A549 (cell line): Measurements from ENCODE around the gene INTS14. TPM values are rescaled to one million over a fixed set of nuclear protein-coding genes. Genes with fewer than 3 reads are reported as not detected.

Experiments used
- ATAC-seq, 2 experiments: fragments of 200-7000 bp in 1 of 2; fragments of >200 bp in 1 of 2; cut with Nextera tagmentation in 1 of 2; cut with Tn5 transposase in 1 of 2; 3 replicates each; pipeline versions ENCODE4 v1.8.0 to v1.9.1; 2018 to 2020; ENCODE audit warnings: mild to moderate bottlenecking in 1 of 2, moderate library complexity in 1 of 2
- CTCF ChIA-PET: fragments of 300-600 bp; sonication (Branson Sonifier 250); formaldehyde crosslinking; extraction: SDS; loops from one replicate; lab custom pipeline; 2021; ENCODE audit warnings: antibody characterized with exemption, inconsistent platforms; lab: Yijun Ruan, JAX
- POLR2A ChIA-PET: fragments of 350-600 bp; formaldehyde crosslinking; extraction: SDS; loops from one replicate; lab custom pipeline; 2021; ENCODE audit warnings: antibody characterized with exemption, inconsistent platforms; lab: Yijun Ruan, JAX
- DNase-seq, 2 experiments: peaks; one replicate each; pipeline versions ENCODE4 v3.0.0 to v3.0.0-alpha.2; 2011 to 2016; ENCODE audit warnings: low read depth in 1 of 2, low spot score in 1 of 2
- FAIRE-seq: peaks from 2 replicates; lab custom pipeline; 2011; peaks lifted over from hg19 to GRCh38; lab: Jason Lieb, UNC
- H3K27ac ChIP-seq, 2 experiments: fragments of >200 bp; sonication (Bioruptor Twin); formaldehyde crosslinking; 3 replicates each; pipeline ENCODE4 v1.5.1; 2016 to 2017
- H3K4me1 ChIP-seq: fragments of >200 bp; sonication (Bioruptor Twin); formaldehyde crosslinking; 3 replicates; pipeline ENCODE4 v1.6.1; 2016
- H3K4me2 ChIP-seq: fragments of >200 bp; sonication (Bioruptor Twin); formaldehyde crosslinking; 3 replicates; pipeline ENCODE4 v1.6.1; 2016
- H3K4me3 ChIP-seq: fragments of >200 bp; sonication (Bioruptor Twin); formaldehyde crosslinking; 3 replicates; pipeline ENCODE4 v1.5.1; 2016
- H3K9me3 ChIP-seq: fragments of >200 bp; sonication (Bioruptor Twin); formaldehyde crosslinking; 3 replicates; pipeline ENCODE4 v1.6.1; 2016
- BHLHE40 ChIP-seq: IDR thresholded peaks from 2 replicates; pipeline ENCODE4 v1.6.1; 2012; ENCODE audit warnings: low read depth, low read length, inconsistent platforms
- CBX8 ChIP-seq: fragments of 200-600 bp; sonication (generic); IDR thresholded peaks from 2 replicates; pipeline ENCODE4 v1.6.1; 2016
- CEBPB ChIP-seq, 2 experiments: fragments of >200 bp in 1 of 2; sonication (Bioruptor Twin) in 1 of 2; formaldehyde crosslinking in 1 of 2; IDR thresholded peaks; 2 replicates each; pipeline ENCODE4 v1.6.1; 2012 to 2016
- CHD2 ChIP-seq: fragments of 150-350 bp; IDR thresholded peaks from 2 replicates; pipeline ENCODE4 v1.6.1; 2014; ENCODE audit warnings: low read length; ENCODE audit not compliant: partially characterized antibody
- CTCF ChIP-seq: fragments of >200 bp; sonication (Bioruptor Twin); formaldehyde crosslinking; IDR thresholded peaks from 3 replicates; pipeline ENCODE4 v1.5.1; 2016
- EHMT2 ChIP-seq: fragments of 200-600 bp; sonication (generic); IDR thresholded peaks from 2 replicates; pipeline ENCODE4 v1.6.1; 2016; ENCODE audit warnings: antibody characterized with exemption, low read depth, mild to moderate bottlenecking, moderate library complexity
- ESRRA ChIP-seq: fragments of 150-350 bp; IDR thresholded peaks from 2 replicates; pipeline ENCODE4 v1.6.1; 2014; ENCODE audit warnings: mild to moderate bottlenecking, low read length, borderline replicate concordance
- FOXS1 ChIP-seq: fragments of 250-450 bp; sonication (Bioruptor Pico); IDR thresholded peaks from 2 replicates; pipeline ENCODE4 v1.5.0; 2020; ENCODE audit warnings: mild to moderate bottlenecking, moderate library complexity
- GATA3 ChIP-seq: IDR thresholded peaks from 2 replicates; pipeline ENCODE4 v1.6.1; 2012; ENCODE audit warnings: borderline replicate concordance
- HOXA7 ChIP-seq: fragments of 250-450 bp; sonication (Bioruptor Pico); IDR thresholded peaks from 2 replicates; pipeline ENCODE4 v1.5.0; 2020; ENCODE audit warnings: mild to moderate bottlenecking, moderate library complexity
- MAX ChIP-seq: IDR thresholded peaks from 2 replicates; pipeline ENCODE4 v1.6.1; 2012
- MAZ ChIP-seq: fragments of 150-350 bp; IDR thresholded peaks from 2 replicates; pipeline ENCODE4 v1.6.1; 2014; ENCODE audit warnings: antibody characterized with exemption, low read depth, low read length, borderline replicate concordance
- NFE2L2 ChIP-seq: fragments of 150-350 bp; conservative IDR thresholded peaks from 2 replicates; pipeline ENCODE4 v1.6.1; 2014; ENCODE audit warnings: low read length
- PHF8 ChIP-seq: fragments of 200-600 bp; sonication (generic); IDR thresholded peaks from 2 replicates; pipeline ENCODE4 v1.6.1; 2016; ENCODE audit warnings: low read depth, mild to moderate bottlenecking, antibody characterized with exemption, moderate library complexity, borderline replicate concordance
- POLR2AphosphoS2 ChIP-seq: conservative IDR thresholded peaks from 2 replicates; pipeline ENCODE4 v1.6.1; 2012; ENCODE audit warnings: low read length, improper control_type of control experiment, inconsistent platforms
- RAD21 ChIP-seq, 2 experiments: fragments of >200 bp in 1 of 2; sonication (Bioruptor Twin) in 1 of 2; formaldehyde crosslinking in 1 of 2; IDR thresholded peaks in 1 of 2; conservative IDR thresholded peaks in 1 of 2; 2 replicates in 1 of 2; 3 replicates in 1 of 2; pipeline ENCODE4 v1.6.1; 2012 to 2018; ENCODE audit warnings: inconsistent platforms in 1 of 2
- REST ChIP-seq: fragments of 200-600 bp; sonication (generic); IDR thresholded peaks from 2 replicates; pipeline ENCODE4 v1.6.1; 2016; ENCODE audit warnings: antibody characterized with exemption, mild to moderate bottlenecking, moderate library complexity
- RFX5 ChIP-seq: fragments of 450-650 bp; IDR thresholded peaks from 2 replicates; pipeline ENCODE4 v1.7.1; 2014; ENCODE audit warnings: antibody characterized with exemption, mild to moderate bottlenecking, moderate library complexity
- RNF2 ChIP-seq: fragments of 200-600 bp; sonication (generic); IDR thresholded peaks from 2 replicates; pipeline ENCODE4 v1.6.1; 2016; ENCODE audit warnings: low read depth, mild to moderate bottlenecking, antibody characterized with exemption, moderate library complexity, borderline replicate concordance
- SMC3 ChIP-seq: fragments of >200 bp; sonication (Bioruptor Twin); formaldehyde crosslinking; IDR thresholded peaks from 3 replicates; pipeline ENCODE4 v1.6.1; 2018; ENCODE audit warnings: inconsistent platforms
- SREBF2 ChIP-seq: fragments of 450-650 bp; IDR thresholded peaks from 2 replicates; pipeline ENCODE4 v1.6.1; 2014; ENCODE audit warnings: mild to moderate bottlenecking, moderate library complexity
- TFCP2L1 ChIP-seq: fragments of 250-450 bp; sonication (Bioruptor Pico); IDR thresholded peaks from 2 replicates; pipeline ENCODE4 v1.5.0; 2021; ENCODE audit warnings: mild to moderate bottlenecking
- TP53 ChIP-seq: fragments of 250-450 bp; sonication (Bioruptor Pico); IDR thresholded peaks from 2 replicates; pipeline ENCODE4 v1.5.0; 2021; ENCODE audit warnings: mild to moderate bottlenecking, moderate library complexity
- ZC3H11A ChIP-seq: fragments of 450-650 bp; IDR thresholded peaks from 2 replicates; pipeline ENCODE4 v1.6.1; 2014; ENCODE audit warnings: antibody characterized with exemption, mild to moderate bottlenecking
- ZSCAN20 ChIP-seq: fragments of 250-450 bp; sonication (Bioruptor Pico); IDR thresholded peaks from 2 replicates; pipeline ENCODE4 v1.8.0; 2022; ENCODE audit warnings: mild to moderate bottlenecking, moderate library complexity
- WGBS: methylation state at CpG from one replicate; pipeline ENCODE4 v1.1.6; 2017; ENCODE audit errors: missing lambda C conversion rate; 5-methylcytosine and 5-hydroxymethylcytosine counted together
- polyA plus RNA-seq, 4 experiments: library from polyadenylated mRNA; depleted of rRNA in 3 of 4; stranded (reverse); fragments of >200 nt; fragmentation: RNase III in 1 of 4; extraction: RNeasy Plus Mini Kit Qiagen cat#74134 plus additional on column Dnase treatment in 1 of 4; gene quantifications; 2 replicates in 3 of 4; 3 replicates in 1 of 4; pipeline ENCODE4 v1.2.3, GENCODE V29; 2011 to 2017
- TF ChIP-seq, protein P1 (sequence below): fragments of 450-650 bp; IDR thresholded peaks from 2 replicates; pipeline ENCODE4 v1.6.1; 2014; ENCODE audit warnings: antibody characterized with exemption
- TF ChIP-seq, protein P2 (sequence below): IDR thresholded peaks from 2 replicates; pipeline ENCODE4 v1.6.1; 2012; ENCODE audit warnings: low read depth, borderline replicate concordance

INTS14 gene
- polyA plus RNA-seq, 2 of the 4 experiments (the other 2 are of a cell fraction): 38.1 to 82.1 TPM

DNA sequence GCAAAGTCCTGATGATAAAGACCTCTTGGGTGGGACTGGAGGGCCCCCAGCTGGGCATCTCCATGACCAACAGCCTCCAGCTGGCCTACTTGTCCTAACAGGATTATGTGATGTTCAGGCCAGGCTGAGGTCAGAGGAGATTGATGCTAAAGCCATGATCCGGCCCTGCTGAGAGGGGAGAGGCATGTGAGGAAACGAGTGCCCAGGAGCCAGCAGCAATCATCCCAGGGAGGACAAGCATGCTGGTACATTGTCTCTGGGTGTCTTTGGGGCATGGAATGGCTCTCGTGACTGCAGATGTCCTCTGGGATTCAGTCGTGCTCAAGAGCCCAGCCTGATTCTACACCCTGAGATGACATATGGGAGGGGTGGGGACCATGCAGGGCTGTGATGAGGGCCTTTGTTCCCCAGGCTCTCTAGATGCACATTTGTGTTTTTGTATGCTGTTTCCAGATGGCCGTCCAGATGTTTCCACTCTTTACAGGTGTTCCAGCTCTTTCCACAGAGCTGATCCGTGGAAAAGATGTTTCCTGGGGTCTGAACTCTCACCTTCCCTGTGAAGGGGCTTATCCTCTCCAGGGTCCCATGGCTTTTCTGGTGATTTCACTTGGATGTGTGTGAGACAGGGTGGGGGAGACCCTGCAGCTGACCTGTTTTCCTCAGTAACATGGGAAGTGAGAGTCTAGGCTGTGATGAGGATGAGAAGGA is 31.0 kb upstream of the INTS14 start (continued):
- TF ChIP-seq, protein P1, sequence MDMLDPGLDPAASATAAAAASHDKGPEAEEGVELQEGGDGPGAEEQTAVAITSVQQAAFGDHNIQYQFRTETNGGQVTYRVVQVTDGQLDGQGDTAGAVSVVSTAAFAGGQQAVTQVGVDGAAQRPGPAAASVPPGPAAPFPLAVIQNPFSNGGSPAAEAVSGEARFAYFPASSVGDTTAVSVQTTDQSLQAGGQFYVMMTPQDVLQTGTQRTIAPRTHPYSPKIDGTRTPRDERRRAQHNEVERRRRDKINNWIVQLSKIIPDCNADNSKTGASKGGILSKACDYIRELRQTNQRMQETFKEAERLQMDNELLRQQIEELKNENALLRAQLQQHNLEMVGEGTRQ: no peak
- TF ChIP-seq, all 56 proteins: peak for 0

DNA sequence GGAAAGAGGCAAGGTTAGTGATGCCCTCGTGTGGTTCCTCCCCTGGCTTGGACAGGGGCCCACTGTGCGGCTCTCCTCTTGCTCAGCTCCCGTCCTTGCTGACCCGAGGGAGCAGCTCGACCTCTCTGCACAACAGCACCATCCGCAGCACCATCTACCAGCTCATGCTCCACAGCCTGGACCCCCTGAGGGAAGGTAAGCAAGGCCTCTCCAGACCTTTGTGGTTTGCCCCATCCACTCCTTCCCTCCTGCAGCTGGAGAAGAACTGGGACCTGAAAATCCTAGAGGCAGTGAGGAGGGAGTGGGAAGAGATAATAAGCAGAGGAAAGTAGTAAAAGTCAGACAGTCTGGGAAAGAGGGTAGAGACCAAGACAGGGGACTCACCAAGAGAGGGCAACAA is 28.6 kb upstream of the INTS14 start:
- ChIA-PET CTCF (interaction anchor here (0.6 to 13.4 kb wide), 50 partner anchors 14 to 705 kb away, joined by 3 to 229 read pairs (median 6); partner anchors contain the start of genes RAB11A and SLC24A1), POLR2A (interaction anchor here (3.5 kb wide), 1 partner anchor 230 kb away, joined by 16 read pairs; the partner anchor contains the start of gene RAB11A)
- FAIRE-seq (no peak), DNase-seq (no peak), ATAC-seq (peak; percentile 5 to 17; a peak in 3 of 6 replicates)
- WGBS: 50% methylated on average over 6 of the region's 6 CpGs
- Histone ChIP-seq H3K4me2 (no peak overlapping the region), H3K27ac (no peak overlapping the region), H3K4me1 (peaks cover 9% of the 10 kb centered on the region), H3K4me3 (no peak overlapping the region), H3K9me3 (no peaks in the 10 kb centered on the region)
- TF ChIP-seq RNF2: no peak
- TF ChIP-seq BHLHE40: no peak
- TF ChIP-seq HOXA7 (CRISPR knock-in tag): no peak
- no peak for TF ChIP-seq ZC3H11A
- TF ChIP-seq MAX: no peak

DNA sequence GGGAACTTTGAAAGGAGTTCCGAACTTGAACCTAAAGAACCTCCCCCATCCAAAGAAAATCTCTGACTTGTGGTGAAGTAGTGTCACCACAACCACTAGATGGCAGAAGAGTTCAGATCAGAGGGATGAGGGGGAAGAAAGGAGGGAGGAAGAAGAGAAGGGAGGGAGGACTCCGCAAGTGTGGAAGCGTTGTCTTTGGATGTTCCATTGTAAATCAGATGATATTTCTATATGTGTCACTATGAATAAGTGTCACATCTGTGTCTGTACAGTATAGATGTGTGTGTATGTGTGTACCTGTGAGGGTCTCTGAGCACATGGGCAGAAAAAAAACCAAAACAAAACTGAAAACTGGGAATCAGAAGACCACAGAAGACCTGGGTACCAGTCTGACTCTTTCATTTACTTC is 27.8 kb upstream of the INTS14 start:
- H3K4me3 ChIP-seq: no peak overlapping the region
- POLR2A ChIA-PET: interaction anchor here (1.8 to 3.5 kb wide), 2 partner anchors 28 to 231 kb away, joined by 10 to 16 read pairs; partner anchors contain the start of genes INTS14 and RAB11A
- WGBS: under 1% methylated on average over 3 of the region's 3 CpGs
- H3K9me3 ChIP-seq: no peaks in the 10 kb centered on the region
- H3K4me2 ChIP-seq: peak overlapping the region; percentile 62
- H3K27ac ChIP-seq: no peak overlapping the region
- peak; percentile 93 for FAIRE-seq
- peak; percentile 84 to 96 for DNase-seq
- peak; percentile 74 to 87 for ATAC-seq
- peaks cover 17% of the 10 kb centered on the region for H3K4me1 ChIP-seq
- CTCF ChIA-PET: interaction anchor here (0.6 to 13.4 kb wide), 77 partner anchors 13 to 706 kb away, joined by 3 to 229 read pairs (median 4); partner anchors contain the start of genes DENND4A, INTS14, RAB11A and SLC24A1
- peak; percentile 82 for TF ChIP-seq SMC3
- no peak for TF ChIP-seq CHD2
- TF ChIP-seq MAZ: no peak; the same call in 1 of the 2 replicates
- no peak for TF ChIP-seq ESRRA
- no peak for TF ChIP-seq ZSCAN20
- TF ChIP-seq EHMT2: no peak
- no peak for TF ChIP-seq TP53 (CRISPR knock-in tag)
- no peak for TF ChIP-seq POLR2AphosphoS2
- TF ChIP-seq HOXA7 (CRISPR knock-in tag): no peak
- TF ChIP-seq, protein P2, sequence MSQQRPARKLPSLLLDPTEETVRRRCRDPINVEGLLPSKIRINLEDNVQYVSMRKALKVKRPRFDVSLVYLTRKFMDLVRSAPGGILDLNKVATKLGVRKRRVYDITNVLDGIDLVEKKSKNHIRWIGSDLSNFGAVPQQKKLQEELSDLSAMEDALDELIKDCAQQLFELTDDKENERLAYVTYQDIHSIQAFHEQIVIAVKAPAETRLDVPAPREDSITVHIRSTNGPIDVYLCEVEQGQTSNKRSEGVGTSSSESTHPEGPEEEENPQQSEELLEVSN: no peak
- TF ChIP-seq TFCP2L1 (CRISPR knock-in tag): no peak
- peak; percentile 97 for TF ChIP-seq CTCF
- no peak for TF ChIP-seq NFE2L2
- TF ChIP-seq RFX5: no peak
- TF ChIP-seq PHF8: no peak
- TF ChIP-seq RAD21 (conservative IDR thresholded peaks at IDR 0.05 in 1 of 2, IDR thresholded peaks at IDR 0.05 in 1 of 2): peak; percentile 88 to 96
- no peak for TF ChIP-seq GATA3
- TF ChIP-seq REST: no peak
- TF ChIP-seq CEBPB (IDR thresholded peaks at IDR 0.05): no peak
- no peak for TF ChIP-seq SREBF2
- TF ChIP-seq FOXS1 (CRISPR knock-in tag): no peak
- TF ChIP-seq CBX8: no peak
